ENCODE data around the gene NNAT.
A peak's percentile ranks its signal among the peaks of the same experiment; 100 is the strongest.

NNAT gene

DNA sequence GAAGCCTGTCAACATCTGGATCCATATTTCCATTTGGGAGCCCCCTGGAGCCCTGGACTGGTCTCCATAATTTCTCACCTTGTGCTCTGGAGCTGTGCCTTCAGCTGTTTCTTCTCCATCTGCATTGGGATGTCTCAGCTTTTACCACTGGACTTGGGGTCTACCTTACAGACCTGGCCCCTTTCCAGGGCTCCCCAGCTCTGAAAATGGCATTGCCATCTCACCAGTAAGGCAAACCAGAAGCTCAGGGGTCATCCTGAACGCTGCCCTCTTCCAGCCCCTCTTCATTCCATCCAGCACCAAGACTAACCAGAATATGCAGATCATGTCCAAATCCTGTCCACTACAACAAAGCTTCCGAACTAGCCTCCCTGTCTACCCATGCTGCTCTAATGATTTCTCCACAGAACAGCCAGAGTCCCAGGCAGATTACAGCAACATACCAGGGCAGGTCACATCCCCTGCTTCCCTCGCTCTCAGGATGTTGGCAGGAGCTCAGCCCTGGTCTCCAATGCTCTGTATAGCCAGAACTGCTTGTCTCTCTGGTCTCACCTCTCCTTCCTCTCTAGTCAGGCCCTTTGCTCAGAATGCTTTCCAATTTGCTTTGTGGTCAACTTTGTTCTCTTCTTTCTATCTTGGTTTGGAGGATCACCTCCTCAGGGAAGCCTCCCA is 17.7 kb upstream of the NNAT start:
- no peak for DNase-seq

- no peak for DNase-seq
Observed at GRCh38 chr20:37504404-37505096, 16.5 kb upstream of the NNAT start.

GRCh38 chr20:37505263-37506151 is 15.5 kb upstream of the NNAT start:
- no peak for DNase-seq

DNA sequence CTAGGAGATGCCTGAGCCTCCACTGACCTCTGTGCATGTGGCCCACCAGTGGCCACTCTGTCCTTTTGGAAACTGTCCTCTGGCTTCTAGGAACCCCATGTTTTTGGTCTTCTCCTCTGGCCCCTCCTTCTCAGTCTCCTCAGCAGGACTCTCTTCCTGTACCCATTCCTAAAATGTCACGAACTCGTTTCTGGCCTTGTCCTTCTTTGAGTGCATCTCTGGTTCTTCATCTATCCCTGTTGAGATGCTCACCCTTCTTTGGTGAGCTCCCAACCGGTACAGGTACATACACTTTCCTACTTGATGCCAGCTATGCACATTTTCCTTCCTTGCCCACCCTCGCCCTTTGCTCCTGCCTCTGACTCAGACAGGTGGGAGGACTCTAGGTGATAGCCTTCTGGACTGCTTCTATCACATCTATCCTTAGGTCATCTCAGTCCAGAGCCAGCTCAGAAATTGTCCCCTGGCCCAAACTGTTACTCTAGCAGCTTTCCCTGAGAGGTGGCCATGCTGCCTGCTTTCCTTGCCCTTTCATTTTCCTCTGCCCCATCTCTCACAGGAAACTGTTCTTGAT is 14.8 kb upstream of the NNAT start:
- DNase-seq: no peak

GRCh38 chr20:37510226-37510625 is 10.8 kb upstream of the NNAT start:
- DNase-seq: no peak

DNA sequence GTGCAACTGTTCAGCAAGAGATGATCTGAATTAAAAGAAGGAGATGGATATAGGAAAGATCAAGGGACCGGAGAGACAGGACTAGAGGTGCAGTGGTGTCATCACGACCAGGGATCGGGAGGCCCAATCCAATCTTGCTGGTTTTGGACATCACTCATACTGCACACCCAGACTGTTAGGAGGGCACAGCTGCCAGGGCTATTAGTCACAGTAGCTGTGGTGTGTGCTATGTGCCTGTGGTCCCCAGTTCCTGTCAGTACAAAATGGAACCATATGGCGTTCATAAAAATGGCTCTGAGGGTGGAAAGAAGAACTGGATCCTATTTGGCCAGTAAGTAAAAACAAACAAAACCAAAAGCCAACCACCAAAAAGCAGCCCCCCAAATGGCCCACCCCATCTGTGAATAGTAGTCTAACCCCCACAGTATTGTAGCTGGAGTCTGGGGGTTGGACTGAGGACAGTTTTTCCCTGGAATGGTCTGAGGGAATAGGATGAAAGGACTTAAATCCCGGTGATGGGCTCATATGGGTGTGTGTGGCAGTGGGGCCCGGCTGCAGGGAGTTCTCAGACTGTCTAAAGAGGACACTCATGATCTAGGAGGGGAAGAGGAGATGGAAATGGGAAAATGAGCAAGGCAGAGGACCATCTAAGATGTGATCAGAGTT is 9.3 kb upstream of the NNAT start:
- DNase-seq: peak; percentile 29

DNA sequence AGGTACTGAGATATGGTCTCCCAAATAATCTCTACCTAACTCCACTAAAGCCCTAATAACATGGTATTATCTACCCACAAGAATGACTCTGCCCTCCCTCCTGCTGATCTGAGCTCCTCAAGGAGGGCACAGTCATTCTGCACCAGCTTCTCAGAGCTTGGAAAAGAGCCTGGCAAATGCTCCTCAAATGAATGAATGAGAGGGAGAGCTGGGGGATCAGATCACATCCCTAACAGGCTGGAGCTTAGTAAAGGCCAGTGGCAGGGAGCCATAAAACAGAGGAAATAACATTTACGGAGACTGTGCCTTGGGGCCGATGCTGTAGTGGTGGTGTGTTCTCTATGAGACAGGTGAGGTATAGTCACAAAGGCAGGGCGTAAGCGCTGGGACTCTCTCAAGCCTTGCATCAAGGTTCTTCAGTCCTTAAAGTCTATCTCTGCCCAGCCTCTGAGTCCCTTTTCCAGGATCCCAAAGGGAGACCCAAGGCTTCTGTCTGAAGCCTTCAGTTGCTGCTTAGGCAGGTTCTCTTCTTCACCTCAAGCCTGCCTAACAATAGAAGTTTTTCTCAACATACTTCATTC is 7.2 kb upstream of the NNAT start:
- no peak for DNase-seq

DNA sequence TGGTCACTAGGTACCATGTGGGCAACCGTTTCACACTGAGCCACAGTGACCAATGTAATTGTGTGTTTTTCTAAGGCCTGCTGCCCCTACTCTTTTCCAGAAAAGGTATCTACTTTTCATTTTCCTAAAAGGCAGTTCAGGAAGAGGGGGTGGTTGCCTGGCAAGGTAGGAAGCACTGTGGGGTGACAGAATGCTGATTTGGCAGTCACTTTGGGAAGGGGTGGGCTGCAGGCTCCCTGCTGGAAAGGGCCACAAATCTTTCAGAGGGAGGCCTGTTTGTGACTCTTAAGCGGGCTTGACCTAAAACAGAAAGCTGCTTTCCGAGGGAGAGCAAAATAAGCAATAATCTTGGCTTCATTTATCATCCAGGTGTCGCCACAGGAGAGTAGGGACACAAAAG is 5.2 kb upstream of the NNAT start:
- DNase-seq: no peak

GRCh38 chr20:37516811-37517750 is 4.0 kb upstream of the NNAT start:
- DNase-seq: no peak

DNA sequence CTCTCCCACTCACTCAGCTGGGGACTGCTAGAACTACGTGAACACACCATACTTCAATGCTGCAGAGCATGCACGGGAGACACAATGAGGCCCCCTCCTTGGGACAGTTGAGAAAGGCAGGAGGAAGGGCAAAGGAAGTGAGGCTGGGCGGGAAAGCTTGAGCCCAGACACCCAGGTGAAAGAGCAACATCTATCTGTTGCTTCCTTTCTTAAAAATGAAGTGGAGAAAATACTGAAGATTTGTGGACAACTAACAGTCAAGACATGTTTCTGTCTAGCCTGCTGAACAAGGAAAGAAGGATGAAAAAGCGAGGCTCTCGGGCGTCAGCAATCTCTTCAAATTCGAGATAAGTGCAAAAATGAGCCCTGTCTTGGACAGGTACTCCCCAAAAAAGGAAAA is 3.0 kb upstream of the NNAT start:
- DNase-seq: no peak

GRCh38 chr20:37518606-37519507 is 2.2 kb upstream of the NNAT start:
- no peak for DNase-seq

- DNase-seq: no peak
Observed at GRCh38 chr20:37519508-37520418, 1.3 kb upstream of the NNAT start.

GRCh38 chr20:37520419-37520955 is 563 bp upstream of the NNAT start:
- no peak for DNase-seq

DNA sequence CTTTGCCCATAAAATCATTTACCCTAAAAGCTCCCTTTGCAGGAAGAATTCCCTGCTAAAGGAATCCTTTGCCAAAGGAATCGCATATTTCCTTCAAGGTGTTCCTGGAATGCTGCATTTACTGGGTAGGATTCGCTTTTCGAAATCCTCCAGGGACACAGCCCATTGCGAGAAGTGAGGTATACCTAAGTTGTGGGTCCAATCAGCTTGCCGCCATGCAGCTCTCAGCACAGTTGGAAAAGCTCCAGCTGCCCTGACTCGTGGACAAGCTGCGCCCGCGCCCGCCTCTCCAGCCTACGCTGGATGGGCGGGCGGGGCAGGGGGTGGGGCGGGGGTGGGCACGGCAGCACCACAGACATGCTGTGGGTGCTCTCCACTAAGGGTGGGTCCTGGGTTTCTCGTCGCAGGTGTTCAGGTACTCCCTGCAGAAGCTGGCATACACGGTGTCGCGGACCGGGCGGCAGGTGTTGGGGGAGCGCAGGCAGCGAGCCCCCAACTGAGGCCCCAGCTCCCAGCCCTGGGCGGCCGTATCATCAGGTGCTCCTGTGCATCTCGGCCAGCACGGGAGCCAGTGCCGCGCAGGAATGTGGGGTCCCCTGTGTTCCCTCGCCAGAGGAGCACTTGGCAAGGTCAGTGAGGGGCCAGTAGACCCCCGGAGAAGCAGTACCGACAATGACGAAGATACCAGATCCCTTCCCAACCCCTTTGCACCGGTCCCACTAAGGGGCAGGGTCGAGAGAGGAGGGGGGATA is 1.4 kb downstream of the NNAT start:
- no peak for DNase-seq

GRCh38 chr20:37523012-37523391 is 2.0 kb downstream of the NNAT start:
- no peak for DNase-seq

DNA sequence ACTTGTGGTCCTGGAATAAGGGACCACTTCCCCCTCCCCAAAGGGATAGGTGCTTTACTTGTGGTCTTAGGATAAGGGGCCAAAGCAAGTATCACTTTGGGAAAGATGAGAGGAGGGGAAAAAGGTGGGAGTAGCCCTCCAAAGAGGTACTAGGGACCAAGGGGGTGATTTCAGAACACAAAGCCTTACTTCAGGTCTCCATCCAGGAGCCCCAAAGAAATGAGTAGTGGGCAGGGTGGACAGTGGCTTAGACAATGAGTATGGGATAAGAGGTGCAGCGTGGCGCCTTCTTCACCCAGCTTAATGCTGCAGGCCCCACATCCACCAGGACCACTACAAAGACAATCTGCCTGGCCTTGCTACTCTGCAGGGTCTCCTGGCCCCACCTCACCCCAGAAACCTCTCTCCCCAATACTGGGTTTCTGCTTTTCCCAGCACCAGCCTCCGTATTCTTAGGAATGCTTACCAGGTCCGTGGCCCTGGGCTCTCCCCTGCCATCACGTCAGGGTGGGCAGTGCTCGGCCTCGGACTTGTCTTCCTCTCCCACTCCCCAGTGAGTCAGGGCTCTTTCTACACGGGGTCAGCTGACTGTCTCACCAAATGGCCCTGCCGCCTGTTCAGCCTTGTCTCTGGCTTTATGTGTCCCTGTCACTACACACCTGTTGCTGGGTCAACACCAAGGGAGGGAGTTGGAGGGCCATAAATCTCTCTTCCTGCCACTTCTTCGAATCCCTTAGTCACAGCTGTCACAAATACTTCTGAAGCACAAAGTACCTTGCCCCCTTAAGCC is 3.1 kb downstream of the NNAT start:
- DNase-seq: no peak
